GM23338 (cell line): ENCODE measurements around the gene MCM3AP. TPM values are rescaled to one million over a fixed set of nuclear protein-coding genes. Genes with fewer than 3 reads are reported as not detected.
A peak's percentile ranks its signal among the peaks of the same experiment; 100 is the strongest.

Experiments
- ATAC-seq: fragments of 200-7000 bp; cut with Tn5 transposase; 3 replicates; pipeline ENCODE4 v1.9.1; 2020
- DNase-seq: peaks from one replicate; pipeline ENCODE4 v3.0.0-alpha.2; 2015; ENCODE audit warnings: low spot score
- H2AFZ ChIP-seq: fragments of 200-600 bp; sonication (generic); 2 replicates; pipeline ENCODE4 v1.8.0; 2016; ENCODE audit warnings: antibody characterized with exemption, mild to moderate bottlenecking, moderate library complexity
- H3F3A ChIP-seq: fragments of 200-600 bp; sonication (generic); replicated peaks from 2 replicates; pipeline ENCODE4 v1.8.0; 2017; ENCODE audit warnings: antibody characterized with exemption, mixed run types, low read depth
- H3K27ac ChIP-seq: fragments of 200-600 bp; sonication (generic); 2 replicates; pipeline ENCODE4 v1.6.1; 2016; ENCODE audit warnings: low read depth
- H3K27me3 ChIP-seq: fragments of 200-600 bp; sonication (generic); 2 replicates; pipeline ENCODE4 v1.8.0; 2016; ENCODE audit warnings: mild to moderate bottlenecking, mixed run types, moderate library complexity; ENCODE audit not compliant: insufficient read depth
- H3K36me3 ChIP-seq: fragments of 200-600 bp; sonication (generic); 2 replicates; pipeline ENCODE4 v1.8.0; 2016; ENCODE audit warnings: mild to moderate bottlenecking; ENCODE audit not compliant: insufficient read depth
- H3K4me1 ChIP-seq: fragments of 200-600 bp; sonication (generic); 2 replicates; pipeline ENCODE4 v1.8.0; 2016; ENCODE audit warnings: mild to moderate bottlenecking, moderate library complexity; ENCODE audit not compliant: insufficient read depth
- H3K4me2 ChIP-seq: fragments of 200-600 bp; sonication (generic); 2 replicates; pipeline ENCODE4 v1.7.1; 2017; ENCODE audit warnings: mixed run types
- H3K4me3 ChIP-seq: fragments of 200-600 bp; sonication (generic); 2 replicates; pipeline ENCODE4 v1.6.1; 2016; ENCODE audit warnings: mixed run types
- H3K79me2 ChIP-seq: fragments of 200-600 bp; sonication (generic); replicated peaks from 2 replicates; pipeline ENCODE4 v1.8.0; 2017; ENCODE audit warnings: mild to moderate bottlenecking; ENCODE audit not compliant: insufficient read depth
- H3K9me2 ChIP-seq: fragments of 200-600 bp; sonication (generic); 2 replicates; pipeline ENCODE4 v1.8.0; 2017; ENCODE audit not compliant: insufficient read depth
- H4K20me1 ChIP-seq: fragments of 200-600 bp; sonication (generic); replicated peaks from 2 replicates; pipeline ENCODE4 v1.8.0; 2017; ENCODE audit warnings: mild to moderate bottlenecking; ENCODE audit not compliant: insufficient read depth
- H3K27ac Mint-ChIP-seq: 2 replicates; pipeline ENCODE4 v1.8.0; 2020; ENCODE audit warnings: inconsistent platforms, mild to moderate bottlenecking, moderate library complexity, mixed read lengths
- H3K27me3 Mint-ChIP-seq: 3 replicates; pipeline ENCODE4 v1.8.0; 2022; ENCODE audit warnings: low read depth, mild to moderate bottlenecking, moderate library complexity, mixed read lengths, inconsistent platforms; ENCODE audit not compliant: insufficient read depth, poor library complexity
- H3K36me3 Mint-ChIP-seq: 3 replicates; pipeline ENCODE4 v1.8.0; 2021; ENCODE audit warnings: low read depth, mild to moderate bottlenecking, inconsistent platforms, moderate library complexity, mixed read lengths
- H3K4me1 Mint-ChIP-seq: 3 replicates; pipeline ENCODE4 v1.8.0; 2020; ENCODE audit warnings: mild to moderate bottlenecking, inconsistent platforms, mixed read lengths
- H3K4me3 Mint-ChIP-seq: 3 replicates; pipeline ENCODE4 v1.8.0; 2021; ENCODE audit warnings: moderate library complexity, mild to moderate bottlenecking, inconsistent platforms, mixed read lengths
- H3K9me3 Mint-ChIP-seq: 3 replicates; pipeline ENCODE4 v1.8.0; 2020; ENCODE audit warnings: moderate library complexity, mild to moderate bottlenecking, inconsistent platforms, mixed read lengths
- ETS1 ChIP-seq: IDR thresholded peaks from 2 replicates; pipeline ENCODE4 v1.6.1; 2016; ENCODE audit warnings: antibody characterized with exemption
- EZH2phosphoT487 ChIP-seq: fragments of 200-600 bp; sonication (generic); IDR thresholded peaks from one replicate; pipeline ENCODE4 v1.8.1; 2018; ENCODE audit warnings: antibody characterized with exemption; ENCODE audit not compliant: unreplicated experiment
- STAT1 ChIP-seq: IDR thresholded peaks from one replicate; pipeline ENCODE4 v1.6.1; 2016; ENCODE audit warnings: antibody characterized with exemption; ENCODE audit not compliant: unreplicated experiment
- ZNF114 ChIP-seq: fragments of 250-450 bp; sonication (Bioruptor Pico); IDR thresholded peaks from 2 replicates; pipeline ENCODE4 v1.5.0; 2020; ENCODE audit warnings: mild to moderate bottlenecking, moderate library complexity
- polyA plus RNA-seq: library from polyadenylated mRNA; unstranded; fragments of >200 nt; fragmentation: Nextera tagmentation; extraction: Ambion mirVana; gene quantifications from 2 replicates; pipeline ENCODE4 v1.2.1, GENCODE V29; 2016
- total RNA-seq: library from RNA; depleted of rRNA; stranded (reverse); fragments of >200 nt; shearing (Covaris generic); gene quantifications from 2 replicates; pipeline ENCODE4 v1.2.3, GENCODE V29; 2014
- TF ChIP-seq, protein P1 (sequence below), 2 experiments: fragments of 200-600 bp in 1 of 2; sonication (generic) in 1 of 2; conservative IDR thresholded peaks; 2 replicates each; pipeline versions ENCODE4 v1.5.1 to v1.6.1; 2016 to 2017; ENCODE audit warnings: antibody characterized with exemption in 2 of 2, low read depth in 2 of 2, mild to moderate bottlenecking in 2 of 2, moderate library complexity in 1 of 2

Gene MCM3AP
- total and polyA plus RNA-seq, 2 experiments from 2014 or later = 39.2 to 123 TPM

GRCh38 chr21:46287541-46287940 is 2.1 kb upstream of the MCM3AP start:
- Mint-ChIP-seq H3K4me3 (peak overlapping the region; percentile 91), H3K9me3 (no peaks in the 10 kb centered on the region), H3K27ac (peak overlapping the region; percentile 91), H3K36me3 (peaks cover 47% of the 10 kb centered on the region), H3K4me1 (peaks cover 43% of the 10 kb centered on the region), H3K27me3 (peaks cover 8% of the 10 kb centered on the region)
- H3K36me3 ChIP-seq = peaks cover 10% of the 10 kb centered on the region
- H3K79me2 ChIP-seq = peaks cover 51% of the 10 kb centered on the region
- H2AFZ ChIP-seq = no peak overlapping the region
- no peak for TF ChIP-seq ETS1
- H3K4me2 ChIP-seq = peak overlapping the region; percentile 91
- DNase-seq (no peak), ATAC-seq (no peak)
- H3F3A ChIP-seq = peaks cover 30% of the 10 kb centered on the region
- peak overlapping the region; percentile 96 for H3K27ac ChIP-seq
- H3K27me3 ChIP-seq = no peaks in the 10 kb centered on the region
- peaks cover 46% of the 10 kb centered on the region for H3K4me1 ChIP-seq
- H3K9me2 ChIP-seq = no peaks in the 10 kb centered on the region
- peak overlapping the region; percentile 83 for H3K4me3 ChIP-seq
- H4K20me1 ChIP-seq = peaks cover 24% of the 10 kb centered on the region

DNA sequence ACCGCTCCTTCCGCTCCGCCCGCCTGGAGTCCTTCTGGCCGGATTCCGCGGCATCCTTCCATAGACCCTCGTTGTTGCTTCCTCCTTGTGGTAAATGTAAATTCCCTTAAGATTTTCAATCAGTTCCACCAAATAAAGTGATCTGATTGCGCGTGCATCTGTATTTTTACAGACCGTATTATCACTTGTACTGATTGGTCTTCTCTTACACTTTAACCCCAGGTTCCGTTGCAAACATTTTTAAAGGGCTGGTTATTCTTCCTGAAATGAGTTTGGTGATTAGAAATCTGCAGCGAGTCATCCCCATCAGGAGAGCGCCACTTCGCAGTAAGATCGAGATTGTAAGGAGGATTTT is 1.2 kb upstream of the MCM3AP start:
- ATAC-seq (no peak), DNase-seq (no peak)

GRCh38 chr21:46285761-46286647 is 593 bp upstream of the MCM3AP start, which contains the start of gene YBEY:
TSS of gene YBEY (plus strand) at chr21:46286342. CDS start at chr21:46286914, 572 bp downstream.
- H3K4me3 ChIP-seq = peak within 1 kb of the TSS; percentile 83
- H3K27me3 Mint-ChIP-seq = peaks cover 8% of the 10 kb centered on the region
- ATAC-seq (peak; percentile 88), DNase-seq (peak; percentile 96)
- H3K27me3 ChIP-seq = no peaks in the 10 kb centered on the region
- peak within 1 kb of the TSS; percentile 80 for H2AFZ ChIP-seq
- no peaks in the 10 kb centered on the region for H3K9me2 ChIP-seq
- H3K79me2 ChIP-seq = peaks cover 67% of the 10 kb centered on the region
- peaks cover 13% of the 10 kb centered on the region for H3K36me3 ChIP-seq
- peaks cover 38% of the 10 kb centered on the region for H4K20me1 ChIP-seq
- H3K4me3 Mint-ChIP-seq = peak within 1 kb of the TSS; percentile 91
- no peaks in the 10 kb centered on the region for H3K9me3 Mint-ChIP-seq
- peaks cover 30% of the 10 kb centered on the region for H3F3A ChIP-seq
- H3K4me1 Mint-ChIP-seq = peaks cover 43% of the 10 kb centered on the region
- peak within 1 kb of the TSS; percentile 95 for H3K27ac Mint-ChIP-seq
- peak within 1 kb of the TSS; percentile 96 for H3K27ac ChIP-seq
- peaks cover 50% of the 10 kb centered on the region for H3K4me1 ChIP-seq
- peak within 1 kb of the TSS; percentile 91 for H3K4me2 ChIP-seq
- peaks cover 37% of the 10 kb centered on the region for H3K36me3 Mint-ChIP-seq
- TF ChIP-seq ETS1 = peak; percentile 73
- TF ChIP-seq EZH2phosphoT487 = no peak
- TF ChIP-seq STAT1 = no peak
- TF ChIP-seq, protein P1, sequence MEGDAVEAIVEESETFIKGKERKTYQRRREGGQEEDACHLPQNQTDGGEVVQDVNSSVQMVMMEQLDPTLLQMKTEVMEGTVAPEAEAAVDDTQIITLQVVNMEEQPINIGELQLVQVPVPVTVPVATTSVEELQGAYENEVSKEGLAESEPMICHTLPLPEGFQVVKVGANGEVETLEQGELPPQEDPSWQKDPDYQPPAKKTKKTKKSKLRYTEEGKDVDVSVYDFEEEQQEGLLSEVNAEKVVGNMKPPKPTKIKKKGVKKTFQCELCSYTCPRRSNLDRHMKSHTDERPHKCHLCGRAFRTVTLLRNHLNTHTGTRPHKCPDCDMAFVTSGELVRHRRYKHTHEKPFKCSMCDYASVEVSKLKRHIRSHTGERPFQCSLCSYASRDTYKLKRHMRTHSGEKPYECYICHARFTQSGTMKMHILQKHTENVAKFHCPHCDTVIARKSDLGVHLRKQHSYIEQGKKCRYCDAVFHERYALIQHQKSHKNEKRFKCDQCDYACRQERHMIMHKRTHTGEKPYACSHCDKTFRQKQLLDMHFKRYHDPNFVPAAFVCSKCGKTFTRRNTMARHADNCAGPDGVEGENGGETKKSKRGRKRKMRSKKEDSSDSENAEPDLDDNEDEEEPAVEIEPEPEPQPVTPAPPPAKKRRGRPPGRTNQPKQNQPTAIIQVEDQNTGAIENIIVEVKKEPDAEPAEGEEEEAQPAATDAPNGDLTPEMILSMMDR (conservative IDR thresholded peaks at IDR 0.05; ENCODE audit: low read depth in 2 of 2) = peak; percentile 17 to 28; a peak in 3 of 4 replicates
- TF ChIP-seq ZNF114 (CRISPR knock-in tag) = no peak

More for the DNA sequence above, 1.2 kb upstream of the MCM3AP start:
- H4K20me1 ChIP-seq = peaks cover 33% of the 10 kb centered on the region
- peak overlapping the region; percentile 91 for H3K4me2 ChIP-seq
- no peaks in the 10 kb centered on the region for H3K9me2 ChIP-seq
- peaks cover 50% of the 10 kb centered on the region for H3K4me1 ChIP-seq
- peaks cover 43% of the 10 kb centered on the region for H3K4me1 Mint-ChIP-seq
- H3K27ac Mint-ChIP-seq = peak overlapping the region; percentile 95
- peaks cover 30% of the 10 kb centered on the region for H3F3A ChIP-seq
- no peaks in the 10 kb centered on the region for H3K9me3 Mint-ChIP-seq
- peak overlapping the region; percentile 83 for H3K4me3 ChIP-seq
- H3K4me3 Mint-ChIP-seq = peak overlapping the region; percentile 91
- peaks cover 60% of the 10 kb centered on the region for H3K79me2 ChIP-seq
- no peak for TF ChIP-seq ETS1
- TF ChIP-seq EZH2phosphoT487 = no peak
- H2AFZ ChIP-seq = peak overlapping the region; percentile 57
- peaks cover 8% of the 10 kb centered on the region for H3K27me3 Mint-ChIP-seq
- H3K36me3 Mint-ChIP-seq = peaks cover 38% of the 10 kb centered on the region
- H3K36me3 ChIP-seq = peaks cover 13% of the 10 kb centered on the region
- peak overlapping the region; percentile 96 for H3K27ac ChIP-seq
- no peaks in the 10 kb centered on the region for H3K27me3 ChIP-seq
